Activated B cell treated with CpG ODN at 0.5 μM for 24 hours (primary cell): ENCODE results near the gene OTUD1. TPM values are rescaled to one million over a fixed set of nuclear protein-coding genes. Genes with fewer than 3 reads are reported as not detected.

Experiments used
- ATAC-seq: fragments of 200-7000 bp; cut with Tn5 transposase; one replicate; pipeline ENCODE4 v1.10.0; 2021; ENCODE audit warnings: low read depth, mild to moderate bottlenecking, moderate library complexity
- CTCF ChIA-PET: fragments of 350-600 bp; sonication (Branson Sonifier 250); formaldehyde crosslinking; loops from one replicate; lab custom pipeline; 2021; ENCODE audit warnings: antibody characterized with exemption; lab: Charles Lee
- POLR2A ChIA-PET: fragments of 350-600 bp; sonication (Branson Sonifier 250); formaldehyde crosslinking; loops from one replicate; lab custom pipeline; 2021; ENCODE audit warnings: antibody characterized with exemption; lab: Charles Lee
- DNase-seq: peaks from one replicate; pipeline ENCODE4 v3.0.0; 2022
- H3K27ac Mint-ChIP-seq: one replicate; pipeline ENCODE4 v1.8.0; 2020; ENCODE audit warnings: mixed read lengths
- H3K27me3 Mint-ChIP-seq: one replicate; pipeline ENCODE4 v1.8.0; 2021; ENCODE audit warnings: mixed read lengths
- H3K36me3 Mint-ChIP-seq: one replicate; pipeline ENCODE4 v1.8.0; 2021; ENCODE audit warnings: low read depth, mixed read lengths
- H3K4me1 Mint-ChIP-seq: one replicate; pipeline ENCODE4 v1.8.0; 2021; ENCODE audit warnings: mixed read lengths
- H3K4me3 Mint-ChIP-seq: one replicate; pipeline ENCODE4 v1.8.0; 2020; ENCODE audit warnings: mild to moderate bottlenecking, mixed read lengths
- H3K9me3 Mint-ChIP-seq: one replicate; pipeline ENCODE4 v1.8.0; 2020; ENCODE audit warnings: mixed read lengths
- intact Hi-C: fragments of 100-400 bp; cut with micrococcal nuclease; formaldehyde crosslinking; loops from one replicate; pipeline ENCODE4 v1.15.1; 2024
- total RNA-seq: library from RNA; stranded (reverse); gene quantifications from 2 replicates; pipeline ENCODE4 v1.2.3, GENCODE V29; 2022
- TF ChIP-seq, protein P1 (sequence below): fragments of 200-600 bp; IDR thresholded peaks from one replicate; pipeline ENCODE4 v1.8.0; 2022; ENCODE audit warnings: antibody characterized with exemption, mild to moderate bottlenecking

The OTUD1 gene
- total RNA-seq, 1 donor from 2014 or later = 21.0 TPM

DNA sequence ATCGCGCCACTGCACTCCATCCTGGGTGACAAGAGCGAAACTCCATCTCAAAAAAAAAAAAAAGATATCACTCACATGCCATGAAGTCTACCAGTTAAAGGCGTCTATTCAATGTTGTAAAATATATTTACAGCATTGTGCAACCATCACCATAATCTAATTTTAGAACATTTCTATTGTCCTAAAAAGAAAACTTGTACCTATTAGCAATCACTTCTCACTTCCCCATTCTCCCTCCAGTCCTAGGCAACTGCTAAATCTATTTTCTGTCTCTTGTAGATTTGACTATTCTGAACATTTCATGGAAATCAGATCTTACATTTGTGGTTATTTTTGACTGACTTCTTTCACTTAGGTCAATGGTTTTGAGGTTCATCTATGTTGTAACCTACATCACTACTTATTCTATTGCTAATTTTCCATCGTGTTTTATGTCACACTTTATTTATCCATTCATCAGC, 25.2 kb upstream of the OTUD1 start:
- DNase-seq (no peak), ATAC-seq (peak; percentile 76)
- CTCF ChIA-PET = no interaction called here
- TF ChIP-seq, protein P1, sequence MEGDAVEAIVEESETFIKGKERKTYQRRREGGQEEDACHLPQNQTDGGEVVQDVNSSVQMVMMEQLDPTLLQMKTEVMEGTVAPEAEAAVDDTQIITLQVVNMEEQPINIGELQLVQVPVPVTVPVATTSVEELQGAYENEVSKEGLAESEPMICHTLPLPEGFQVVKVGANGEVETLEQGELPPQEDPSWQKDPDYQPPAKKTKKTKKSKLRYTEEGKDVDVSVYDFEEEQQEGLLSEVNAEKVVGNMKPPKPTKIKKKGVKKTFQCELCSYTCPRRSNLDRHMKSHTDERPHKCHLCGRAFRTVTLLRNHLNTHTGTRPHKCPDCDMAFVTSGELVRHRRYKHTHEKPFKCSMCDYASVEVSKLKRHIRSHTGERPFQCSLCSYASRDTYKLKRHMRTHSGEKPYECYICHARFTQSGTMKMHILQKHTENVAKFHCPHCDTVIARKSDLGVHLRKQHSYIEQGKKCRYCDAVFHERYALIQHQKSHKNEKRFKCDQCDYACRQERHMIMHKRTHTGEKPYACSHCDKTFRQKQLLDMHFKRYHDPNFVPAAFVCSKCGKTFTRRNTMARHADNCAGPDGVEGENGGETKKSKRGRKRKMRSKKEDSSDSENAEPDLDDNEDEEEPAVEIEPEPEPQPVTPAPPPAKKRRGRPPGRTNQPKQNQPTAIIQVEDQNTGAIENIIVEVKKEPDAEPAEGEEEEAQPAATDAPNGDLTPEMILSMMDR = no peak
- Mint-ChIP-seq H3K9me3 (no peaks in the 10 kb centered on the region), H3K27ac (peak overlapping the region; percentile 4), H3K36me3 (no peaks in the 10 kb centered on the region), H3K4me3 (peak overlapping the region; percentile 6), H3K4me1 (peaks cover 26% of the 10 kb centered on the region), H3K27me3 (no peaks in the 10 kb centered on the region)
- intact Hi-C loops = loop anchor here (2.0 kb wide), 1 partner anchor 25 kb away; the partner anchor contains the start of gene OTUD1
- POLR2A ChIA-PET = no interaction called here

DNA sequence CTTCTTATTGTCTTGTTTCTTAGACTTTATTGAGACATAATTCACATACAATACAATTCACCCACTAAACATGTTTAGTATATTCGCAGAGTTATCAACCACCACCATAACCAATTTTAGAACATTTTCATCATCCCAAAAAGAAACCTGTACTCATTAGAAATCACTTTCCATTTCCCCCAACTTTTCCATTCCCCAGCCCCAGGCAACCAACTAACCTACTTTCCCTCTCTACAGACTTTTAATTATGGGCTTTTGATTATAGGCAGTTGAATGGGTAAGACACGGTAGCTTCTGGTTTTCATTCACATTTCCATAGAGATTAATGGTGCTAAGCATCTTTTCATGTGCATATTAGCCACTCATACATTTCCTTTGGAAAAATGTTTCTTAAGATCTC, 24.2 kb upstream of the OTUD1 start:
- no peak overlapping the region for H3K27ac Mint-ChIP-seq
- intact Hi-C loops = no loop called here

DNA sequence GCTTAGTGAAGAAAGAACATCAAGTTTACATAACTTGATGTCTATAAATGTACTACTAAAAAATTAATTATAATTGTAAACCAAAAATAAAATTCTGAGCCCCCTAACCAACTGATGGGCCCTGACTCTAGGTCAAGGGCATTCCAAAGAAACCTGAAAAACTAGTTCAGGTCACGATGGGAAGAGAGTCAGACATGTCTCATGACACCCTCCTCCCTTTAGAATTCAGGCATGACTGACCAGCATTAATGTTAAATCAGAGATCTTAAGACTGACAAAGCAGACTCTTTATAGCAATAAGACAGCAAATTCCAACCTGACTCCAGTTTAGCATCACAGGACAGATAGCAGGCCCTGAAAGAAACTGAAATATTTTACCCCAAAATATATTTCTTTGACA, 21.6 kb upstream of the OTUD1 start:
- ChIA-PET CTCF (no interaction called here), POLR2A (no interaction called here)
- Mint-ChIP-seq H3K4me3 (no peak overlapping the region), H3K27me3 (no peaks in the 10 kb centered on the region), H3K27ac (no peak overlapping the region), H3K4me1 (peaks cover 21% of the 10 kb centered on the region), H3K36me3 (no peaks in the 10 kb centered on the region), H3K9me3 (no peaks in the 10 kb centered on the region)
- intact Hi-C loops = no loop called here
- DNase-seq = no peak
- ATAC-seq = no peak
- TF ChIP-seq, protein P1 = no peak

More for the DNA sequence above, 24.2 kb upstream of the OTUD1 start:
- TF ChIP-seq, protein P1 = no peak
- Mint-ChIP-seq H3K4me1 (peaks cover 26% of the 10 kb centered on the region), H3K27me3 (no peaks in the 10 kb centered on the region), H3K9me3 (no peaks in the 10 kb centered on the region), H3K36me3 (no peaks in the 10 kb centered on the region), H3K4me3 (no peak overlapping the region)
- ATAC-seq = no peak
- no peak for DNase-seq
- ChIA-PET CTCF (no interaction called here), POLR2A (no interaction called here)

DNA sequence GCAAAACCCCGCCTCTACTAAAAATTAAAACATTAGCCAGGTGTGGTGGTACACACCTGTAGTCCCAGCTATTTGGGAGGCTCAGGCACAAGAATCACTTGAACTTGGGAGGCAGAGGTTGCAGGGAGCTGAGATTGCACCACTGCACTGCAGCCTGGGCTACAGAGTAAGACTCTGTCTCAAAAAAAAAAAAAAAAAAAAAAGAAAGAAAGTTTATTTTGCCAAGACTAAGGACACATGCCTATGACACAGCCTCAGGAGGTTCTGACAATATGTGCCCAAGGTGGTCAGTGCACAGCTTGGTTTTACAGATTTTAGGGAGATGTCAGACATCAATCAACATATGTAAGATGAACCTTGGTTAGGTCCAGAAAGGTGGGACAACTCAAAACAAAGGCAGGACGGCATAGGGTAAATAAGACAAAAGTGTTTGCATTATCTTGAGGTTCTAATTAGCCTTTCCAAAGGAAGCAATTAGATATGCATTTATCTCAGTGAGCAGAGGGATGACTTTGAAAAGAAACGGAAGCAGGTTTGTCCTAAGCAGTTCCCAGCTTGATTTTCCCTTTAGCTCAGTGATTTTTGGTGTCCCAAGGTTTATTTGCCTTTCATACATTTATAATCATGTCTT, 20.7 kb upstream of the OTUD1 start:
- ChIA-PET CTCF (interaction anchor here (0.8 kb wide), 1 partner anchor 103 kb away, joined by 3 read pairs; no protein-coding TSS in a partner anchor), POLR2A (no interaction called here)
- peaks cover 15% of the 10 kb centered on the region for H3K4me1 Mint-ChIP-seq
- no peak for DNase-seq
- H3K9me3 Mint-ChIP-seq = no peaks in the 10 kb centered on the region
- no peaks in the 10 kb centered on the region for H3K27me3 Mint-ChIP-seq
- TF ChIP-seq, protein P1 = no peak
- H3K36me3 Mint-ChIP-seq = no peaks in the 10 kb centered on the region
- intact Hi-C loops = no loop called here
- no peak overlapping the region for H3K27ac Mint-ChIP-seq
- no peak overlapping the region for H3K4me3 Mint-ChIP-seq
- ATAC-seq = no peak

DNA sequence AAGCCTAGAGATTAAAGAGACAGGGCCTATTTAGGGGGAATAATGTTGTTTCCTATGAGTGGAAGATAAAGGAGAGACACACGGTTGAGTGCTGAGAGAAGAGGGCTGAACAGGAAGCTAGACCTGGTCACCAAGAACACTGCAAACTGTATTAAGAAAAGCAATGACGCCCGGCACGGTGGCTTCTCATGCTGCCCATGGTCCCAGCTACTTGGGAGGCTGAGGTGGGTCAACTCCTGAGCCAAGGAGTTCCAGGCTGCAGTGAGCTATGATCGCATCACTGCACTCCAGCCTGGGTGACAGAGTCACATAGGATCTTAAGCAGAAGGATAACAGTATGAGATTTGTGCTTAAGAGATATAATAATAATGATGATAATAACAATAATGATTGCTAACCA, 19.7 kb upstream of the OTUD1 start:
- no peaks in the 10 kb centered on the region for H3K9me3 Mint-ChIP-seq
- DNase-seq (no peak), ATAC-seq (no peak)
- ChIA-PET POLR2A (no interaction called here), CTCF (no interaction called here)
- H3K4me3 Mint-ChIP-seq = no peak overlapping the region
- intact Hi-C loops = no loop called here
- no peaks in the 10 kb centered on the region for H3K36me3 Mint-ChIP-seq
- no peaks in the 10 kb centered on the region for H3K27me3 Mint-ChIP-seq
- peaks cover 6% of the 10 kb centered on the region for H3K4me1 Mint-ChIP-seq
- H3K27ac Mint-ChIP-seq = no peak overlapping the region
- TF ChIP-seq, protein P1 = no peak
